Measurements from ENCODE around the gene CD9.
A peak's percentile ranks its signal among the peaks of the same experiment; 100 is the strongest.

Gene CD9

GRCh38 chr12:6165395-6165794, 34.8 kb upstream of the CD9 start:
- no peak for TF ChIP-seq CTCF (IDR thresholded peaks at IDR 0.05; ENCODE audit: poor library complexity, severe bottlenecking)
- Histone ChIP-seq H3K36me3 (ENCODE audit: low read depth) (no peaks in the 10 kb centered on the region), H3K9me3 (ENCODE audit: severe bottlenecking) (no peaks in the 10 kb centered on the region), H3K27me3 (ENCODE audit: insufficient read depth, poor library complexity, severe bottlenecking) (no peaks in the 10 kb centered on the region), H3K27ac (ENCODE audit: poor library complexity, severe bottlenecking) (no peak overlapping the region), H3K4me3 (ENCODE audit: severe bottlenecking) (no peak overlapping the region), H3K4me1 (ENCODE audit: insufficient read depth, poor library complexity, severe bottlenecking) (peaks cover 20% of the 10 kb centered on the region)
- DNase-seq (ENCODE audit: low spot score): no peak
- no peak for ATAC-seq (ENCODE audit: low read depth)

- H3K4me3 ChIP-seq (ENCODE audit: severe bottlenecking): no peak overlapping the region
- ATAC-seq (ENCODE audit: low read depth): no peak
These were observed 33.4 kb upstream of the CD9 start for GRCh38 chr12:6166808-6167207.

DNA sequence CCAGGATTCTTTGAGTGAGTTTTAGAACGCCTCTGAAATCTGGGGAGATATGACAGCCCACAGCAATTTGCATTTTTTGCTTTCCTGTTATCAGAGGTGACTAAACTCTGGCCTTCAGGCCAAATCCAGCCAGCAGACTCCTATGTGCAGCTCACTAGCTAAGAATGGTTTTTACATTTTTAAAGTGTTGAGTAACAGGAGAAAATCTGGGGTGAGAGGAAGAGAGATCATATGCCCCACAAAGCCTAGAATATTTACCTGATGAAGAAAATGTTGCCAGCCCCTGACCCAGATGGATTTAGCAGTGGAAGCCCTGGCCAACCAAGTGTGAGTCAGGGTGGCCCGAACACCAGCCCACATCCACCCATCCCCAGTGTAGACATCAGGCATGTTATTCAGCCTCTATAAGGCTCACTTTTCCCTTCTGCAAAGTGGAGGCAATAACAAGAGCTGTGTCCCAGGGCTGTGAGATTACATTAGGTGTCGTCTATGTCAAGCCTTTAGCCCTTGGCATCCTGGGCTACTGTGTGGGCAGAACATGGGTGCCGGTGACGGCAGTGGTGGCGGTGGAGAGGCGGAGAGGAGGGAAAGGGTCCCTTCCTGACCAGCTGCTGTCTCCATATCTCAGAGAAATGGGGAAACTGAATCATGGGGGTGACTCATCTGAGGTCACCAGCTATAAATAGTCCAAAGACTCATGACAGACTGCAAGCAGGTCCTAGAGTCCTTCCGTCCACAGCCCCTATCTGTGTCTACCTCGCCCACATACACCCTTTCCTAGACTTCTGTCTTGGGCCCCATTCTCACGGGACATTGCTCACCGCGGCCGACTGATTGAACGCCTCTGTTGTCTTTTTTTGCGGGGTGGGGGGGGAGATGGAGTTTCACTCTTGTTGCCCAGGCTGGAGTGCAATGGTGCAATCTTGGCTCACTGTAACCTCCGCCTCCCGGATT, 32.6 kb upstream of the CD9 start:
- Histone ChIP-seq H3K36me3 (ENCODE audit: low read depth) (no peaks in the 10 kb centered on the region), H3K27me3 (ENCODE audit: insufficient read depth, poor library complexity, severe bottlenecking) (no peaks in the 10 kb centered on the region), H3K4me3 (ENCODE audit: severe bottlenecking) (no peak overlapping the region), H3K4me1 (ENCODE audit: insufficient read depth, poor library complexity, severe bottlenecking) (peaks cover 20% of the 10 kb centered on the region), H3K27ac (ENCODE audit: poor library complexity, severe bottlenecking) (peak overlapping the region; percentile 95), H3K9me3 (ENCODE audit: severe bottlenecking) (no peaks in the 10 kb centered on the region)
- no peak for TF ChIP-seq CTCF (IDR thresholded peaks at IDR 0.05; ENCODE audit: poor library complexity, severe bottlenecking)
- ATAC-seq (ENCODE audit: low read depth) (peak; percentile 88), DNase-seq (ENCODE audit: low spot score) (no peak)

More at GRCh38 chr12:6166808-6167207, 33.4 kb upstream of the CD9 start:
- Histone ChIP-seq H3K4me1 (ENCODE audit: insufficient read depth, poor library complexity, severe bottlenecking) (peaks cover 20% of the 10 kb centered on the region), H3K27me3 (ENCODE audit: insufficient read depth, poor library complexity, severe bottlenecking) (no peaks in the 10 kb centered on the region), H3K36me3 (ENCODE audit: low read depth) (no peaks in the 10 kb centered on the region), H3K27ac (ENCODE audit: poor library complexity, severe bottlenecking) (peak overlapping the region; percentile 95), H3K9me3 (ENCODE audit: severe bottlenecking) (no peaks in the 10 kb centered on the region)
- no peak for TF ChIP-seq CTCF (IDR thresholded peaks at IDR 0.05; ENCODE audit: poor library complexity, severe bottlenecking)
- DNase-seq (ENCODE audit: low spot score): no peak

GRCh38 chr12:6171409-6172015, 28.7 kb upstream of the CD9 start:
- no peak for DNase-seq (ENCODE audit: low spot score)
- ATAC-seq (ENCODE audit: low read depth): no peak
- no peaks in the 10 kb centered on the region for H3K36me3 ChIP-seq (ENCODE audit: low read depth)
- H3K27me3 ChIP-seq (ENCODE audit: insufficient read depth, poor library complexity, severe bottlenecking): no peaks in the 10 kb centered on the region
- TF ChIP-seq CTCF (IDR thresholded peaks at IDR 0.05; ENCODE audit: poor library complexity, severe bottlenecking): no peak
- H3K9me3 ChIP-seq (ENCODE audit: severe bottlenecking): no peaks in the 10 kb centered on the region
- H3K4me1 ChIP-seq (ENCODE audit: insufficient read depth, poor library complexity, severe bottlenecking): peaks cover 20% of the 10 kb centered on the region
- H3K27ac ChIP-seq (ENCODE audit: poor library complexity, severe bottlenecking): no peak overlapping the region
- H3K4me3 ChIP-seq (ENCODE audit: severe bottlenecking): no peak overlapping the region
